ENCODE data around the gene C2CD2. TPM values are rescaled to one million over a fixed set of nuclear protein-coding genes. Genes with fewer than 3 reads are reported as not detected.

Gene C2CD2
- total RNA-seq, 4 donors from 2014 or later, result 3.0 to 15.7 (median 7.4) TPM

GRCh38 chr21:41992576-41992975, 38.8 kb upstream of the C2CD2 start:
- no peak for TF ChIP-seq EP300 (IDR thresholded peaks at IDR 0.05; ENCODE audit: low read depth)
- no peak for TF ChIP-seq POLR2A (IDR thresholded peaks at IDR 0.05)
- TF ChIP-seq POLR2AphosphoS5 (IDR thresholded peaks at IDR 0.05), result no peak
- TF ChIP-seq CTCF (IDR thresholded peaks at IDR 0.05), result no peak
- H3K9me3 ChIP-seq, result no peaks in the 10 kb centered on the region
- in situ Hi-C loops (cut with MboI; ENCODE audit: low pct_ligation_motif_present in 1 of 4, low pct_unique_long_range_greater_than_20kb in 1 of 4, low sequenced_read_pairs in 3 of 4), result no loop called here
- no peak overlapping the region for H3K4me3 ChIP-seq
- peaks cover 0 to 32% (median 14%) of the 10 kb centered on the region in 4 donors for H3K36me3 ChIP-seq
- 95 to 100% methylated on average over 1 to 15 of the region's 15 CpGs for WGBS, 2 donors (ENCODE audit: low coverage in 1 of 2)
- H3K4me1 ChIP-seq, result no peaks in the 10 kb centered on the region
- H3K27me3 ChIP-seq, result no peaks in the 10 kb centered on the region
- no peak for DNase-seq
- H3K27ac ChIP-seq, result no peak overlapping the region
- intact Hi-C loops (cut with DNase I; ENCODE audit: low total_unique reads), result no loop called here

- peaks cover 0 to 29% (median 14%) of the 10 kb centered on the region in 4 donors for H3K36me3 ChIP-seq
Observed at GRCh38 chr21:41991659-41992058, 37.8 kb upstream of the C2CD2 start.

GRCh38 chr21:41989698-41990097, 35.9 kb upstream of the C2CD2 start:
- H3K9me3 ChIP-seq, result no peaks in the 10 kb centered on the region
- DNase-seq, result no peak
- no peak overlapping the region for H3K27ac ChIP-seq
- TF ChIP-seq POLR2AphosphoS5 (IDR thresholded peaks at IDR 0.05) (no peak), CTCF (IDR thresholded peaks at IDR 0.05) (no peak), EP300 (IDR thresholded peaks at IDR 0.05; ENCODE audit: low read depth) (no peak), POLR2A (IDR thresholded peaks at IDR 0.05) (no peak)
- WGBS, 2 donors (ENCODE audit: low coverage in 1 of 2), result 89 to 100% methylated on average over 2 of the region's 2 CpGs
- H3K4me3 ChIP-seq, result no peak overlapping the region
- in situ Hi-C loops (cut with MboI; ENCODE audit: low pct_ligation_motif_present in 1 of 4, low pct_unique_long_range_greater_than_20kb in 1 of 4, low sequenced_read_pairs in 3 of 4), result no loop called here
- H3K4me1 ChIP-seq, result no peaks in the 10 kb centered on the region
- H3K36me3 ChIP-seq, result peaks cover 0 to 29% (median 14%) of the 10 kb centered on the region in 4 donors
- intact Hi-C loops (cut with DNase I; ENCODE audit: low total_unique reads), result no loop called here
- no peaks in the 10 kb centered on the region for H3K27me3 ChIP-seq

More at GRCh38 chr21:41991659-41992058, 37.8 kb upstream of the C2CD2 start:
- H3K27ac ChIP-seq, result no peak overlapping the region
- in situ Hi-C loops (cut with MboI; ENCODE audit: low pct_ligation_motif_present in 1 of 4, low pct_unique_long_range_greater_than_20kb in 1 of 4, low sequenced_read_pairs in 3 of 4) (no loop called here), intact Hi-C loops (cut with DNase I; ENCODE audit: low total_unique reads) (no loop called here)
- TF ChIP-seq POLR2A (IDR thresholded peaks at IDR 0.05), result no peak
- no peak for TF ChIP-seq CTCF (IDR thresholded peaks at IDR 0.05)
- TF ChIP-seq POLR2AphosphoS5 (IDR thresholded peaks at IDR 0.05), result no peak
- TF ChIP-seq EP300 (IDR thresholded peaks at IDR 0.05; ENCODE audit: low read depth), result no peak
- H3K27me3 ChIP-seq, result no peaks in the 10 kb centered on the region
- H3K4me3 ChIP-seq, result no peak overlapping the region
- DNase-seq, result no peak
- H3K4me1 ChIP-seq, result no peaks in the 10 kb centered on the region
- H3K9me3 ChIP-seq, result no peaks in the 10 kb centered on the region
- 97 to 98% methylated on average over 9 to 16 of the region's 16 CpGs for WGBS, 2 donors (ENCODE audit: low coverage in 1 of 2)

GRCh38 chr21:41987310-41987709, 33.5 kb upstream of the C2CD2 start:
- intact Hi-C loops (cut with DNase I; ENCODE audit: low total_unique reads) (no loop called here), in situ Hi-C loops (cut with MboI; ENCODE audit: low pct_ligation_motif_present in 1 of 4, low pct_unique_long_range_greater_than_20kb in 1 of 4, low sequenced_read_pairs in 3 of 4) (no loop called here)
- 93 to 97% methylated on average over 3 of the region's 3 CpGs for WGBS, 2 donors (ENCODE audit: low coverage in 1 of 2)
- no peaks in the 10 kb centered on the region for H3K9me3 ChIP-seq
- TF ChIP-seq POLR2A (IDR thresholded peaks at IDR 0.05) (no peak), EP300 (IDR thresholded peaks at IDR 0.05; ENCODE audit: low read depth) (no peak), POLR2AphosphoS5 (IDR thresholded peaks at IDR 0.05) (no peak), CTCF (IDR thresholded peaks at IDR 0.05) (no peak)
- H3K27ac ChIP-seq, result no peak overlapping the region
- no peak overlapping the region for H3K4me3 ChIP-seq
- H3K4me1 ChIP-seq, result no peaks in the 10 kb centered on the region
- no peak for DNase-seq
- H3K36me3 ChIP-seq, result peaks cover 0 to 15% (median 7%) of the 10 kb centered on the region in 4 donors
- H3K27me3 ChIP-seq, result no peaks in the 10 kb centered on the region

Data from transverse colon (tissue), 4 donors.